Sigmoid colon (tissue), 4 donors: ENCODE data around the gene CLCNKA.
"Not testable (repeated sequence)": the region's sequence is repeated elsewhere in the genome, so short reads cannot be mapped to it uniquely, and the experiment has no call there.

ENCODE experiments used
- CTCF ChIP-seq, 4 experiments: fragments of 450-650 bp in 3 of 4; fragments of 200-600 bp in 1 of 4; IDR thresholded peaks; one replicate each; pipeline ENCODE4 v1.5.1; 2016 to 2019; ENCODE audit warnings: antibody characterized with exemption in 4 of 4, mild to moderate bottlenecking in 3 of 4, moderate library complexity in 2 of 4
- EP300 ChIP-seq, 4 donors: sonication (generic); formaldehyde crosslinking; IDR thresholded peaks; one replicate each; pipeline ENCODE4 v1.6.1; 2017; ENCODE audit warnings: antibody characterized with exemption in 4 of 4
- POLR2A ChIP-seq, 2 donors: fragments of 450-650 bp; IDR thresholded peaks; one replicate each; pipeline ENCODE4 v1.6.1; 2016; ENCODE audit warnings: antibody characterized with exemption in 2 of 2, mild to moderate bottlenecking in 2 of 2, moderate library complexity in 2 of 2
- POLR2AphosphoS5 ChIP-seq, 4 donors: sonication (generic); formaldehyde crosslinking; IDR thresholded peaks; one replicate each; pipeline ENCODE4 v1.6.1; 2017; ENCODE audit warnings: antibody characterized with exemption in 4 of 4

DNA sequence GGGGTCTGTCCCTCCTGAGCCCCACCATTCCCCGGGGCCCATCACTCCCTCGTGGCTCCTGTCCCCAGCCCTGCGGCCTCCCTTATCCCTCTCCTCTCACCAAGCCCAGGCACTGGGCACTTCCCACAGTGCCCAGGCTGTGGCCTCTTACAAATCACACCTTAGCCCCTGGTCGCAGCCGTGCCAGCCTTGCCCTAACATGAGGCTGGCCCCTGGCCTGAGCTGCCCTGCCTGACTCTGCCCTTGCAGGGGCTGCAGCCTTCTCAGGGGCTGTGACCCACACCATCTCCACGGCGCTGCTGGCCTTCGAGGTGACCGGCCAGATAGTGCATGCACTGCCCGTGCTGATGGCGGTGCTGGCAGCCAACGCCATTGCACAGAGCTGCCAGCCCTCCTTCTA, 30.1 kb downstream of the CLCNKA start:
- TF ChIP-seq CTCF, EP300, POLR2A, POLR2AphosphoS5 (IDR thresholded peaks at IDR 0.05): not testable (repeated sequence)
